Lung microvascular endothelial cell (primary cell): ENCODE measurements around the gene TNFAIP8L1. TPM values are rescaled to one million over a fixed set of nuclear protein-coding genes. Genes with fewer than 3 reads are reported as not detected.

Experiments
- DNase-seq, 2 donors: peaks; one replicate each; pipeline versions ENCODE4 v3.0.0 to v3.0.0-alpha.2; 2010; ENCODE audit warnings: low read depth in 2 of 2
- total RNA-seq: library from RNA; depleted of rRNA; stranded (reverse); fragments of >200 nt; gene quantifications from 2 replicates; pipeline ENCODE4 v1.2.1, GENCODE V29; 2014

The TNFAIP8L1 gene
- total RNA-seq, 1 donor from 2014 or later: 69.4 TPM

- peak; percentile 91 to 95 for DNase-seq
These were observed 8.6 kb downstream of the TNFAIP8L1 start for GRCh38 chr19:4647676-4648644.

GRCh38 chr19:4649392-4650047 lies 10.2 kb downstream of the TNFAIP8L1 start:
- no peak for DNase-seq

GRCh38 chr19:4650159-4650558 lies 10.8 kb downstream of the TNFAIP8L1 start:
- no peak for DNase-seq

GRCh38 chr19:4652075-4652474 lies 12.8 kb downstream of the TNFAIP8L1 start:
- DNase-seq: no peak

- no peak for DNase-seq
These were observed 14.6 kb downstream of the TNFAIP8L1 start for GRCh38 chr19:4653793-4654436.

- DNase-seq: no peak
These were observed 15.4 kb downstream of the TNFAIP8L1 start for GRCh38 chr19:4654437-4655361.

GRCh38 chr19:4656102-4656501 lies 16.8 kb downstream of the TNFAIP8L1 start:
- no peak for DNase-seq

- DNase-seq: no peak
These were observed 17.9 kb downstream of the TNFAIP8L1 start for GRCh38 chr19:4657262-4657661.

- DNase-seq: no peak
These were observed 18.5 kb downstream of the TNFAIP8L1 start for GRCh38 chr19:4657835-4658234.

- DNase-seq: peak; percentile 52 to 70
These were observed 21.0 kb downstream of the TNFAIP8L1 start for GRCh38 chr19:4660181-4660791.

- DNase-seq: no peak
These were observed 21.7 kb downstream of the TNFAIP8L1 start for GRCh38 chr19:4660993-4661392.

GRCh38 chr19:4662020-4662695 lies 22.8 kb downstream of the TNFAIP8L1 start:
- DNase-seq: no peak

- no peak for DNase-seq
These were observed 23.5 kb downstream of the TNFAIP8L1 start for GRCh38 chr19:4662812-4663211.

GRCh38 chr19:4664642-4665041 lies 25.3 kb downstream of the TNFAIP8L1 start:
- no peak for DNase-seq

- peak; percentile 94 to 96 for DNase-seq
These were observed 30.6 kb downstream of the TNFAIP8L1 start, which contains the start of gene MYDGF for GRCh38 chr19:4669723-4670480. Gene MYDGF (minus strand): TSS chr19:4670342. CDS start chr19:4670334, 8 bp downstream.

- DNase-seq: no peak
These were observed 32.0 kb downstream of the TNFAIP8L1 start for GRCh38 chr19:4671185-4671851.

GRCh38 chr19:4673216-4673615 lies 33.9 kb downstream of the TNFAIP8L1 start:
- no peak for DNase-seq

GRCh38 chr19:4673726-4674125 lies 34.4 kb downstream of the TNFAIP8L1 start:
- no peak for DNase-seq

- DNase-seq: no peak
These were observed 36.0 kb downstream of the TNFAIP8L1 start for GRCh38 chr19:4675346-4675745.
